Liver (tissue), 9 donors: ENCODE results near the gene TMEM123. TPM values are rescaled to one million over a fixed set of nuclear protein-coding genes. Genes with fewer than 3 reads are reported as not detected.

ENCODE experiments used
- DNase-seq: peaks from one replicate; pipeline ENCODE4 v3.0.0-alpha.2; 2017; ENCODE audit warnings: low spot score
- H3K27ac ChIP-seq, 2 donors: one replicate each; pipeline ENCODE4 v1.7.0; 2013; ENCODE audit warnings: inconsistent platforms in 2 of 2, low read length in 2 of 2, control low read depth in 1 of 2, low read depth in 1 of 2, mild to moderate bottlenecking in 1 of 2
- H3K27me3 ChIP-seq, 4 donors: one replicate each; pipeline versions ENCODE4 v1.6.1 to v1.7.0; 2013; ENCODE audit warnings: low read length in 3 of 4, inconsistent platforms in 1 of 4, mild to moderate bottlenecking in 1 of 4, moderate library complexity in 1 of 4; ENCODE audit not compliant: control insufficient read depth in 4 of 4, insufficient read depth in 4 of 4
- H3K36me3 ChIP-seq, 4 donors: one replicate each; pipeline versions ENCODE4 v1.6.1 to v1.7.0; 2013; ENCODE audit warnings: low read length in 3 of 4, mild to moderate bottlenecking in 3 of 4, low read depth in 1 of 4, moderate library complexity in 1 of 4; ENCODE audit not compliant: control insufficient read depth in 4 of 4, insufficient read depth in 3 of 4
- H3K4me1 ChIP-seq, 4 donors: one replicate each; pipeline versions ENCODE4 v1.6.1 to v1.7.0; 2013; ENCODE audit warnings: low read length in 3 of 4, mild to moderate bottlenecking in 3 of 4, moderate library complexity in 1 of 4; ENCODE audit not compliant: control insufficient read depth in 4 of 4, insufficient read depth in 4 of 4
- H3K4me3 ChIP-seq, 3 donors: one replicate each; pipeline versions ENCODE4 v1.6.1 to v1.7.0; 2013; ENCODE audit warnings: low read length in 3 of 3, control low read depth in 1 of 3, low read depth in 1 of 3, mild to moderate bottlenecking in 1 of 3
- H3K9ac ChIP-seq, 2 donors: one replicate each; pipeline ENCODE4 v1.7.0; 2013; ENCODE audit warnings: low read length in 2 of 2, mild to moderate bottlenecking in 2 of 2, moderate library complexity in 2 of 2, control low read depth in 1 of 2, low read depth in 1 of 2
- H3K9me3 ChIP-seq, 4 donors: one replicate each; pipeline versions ENCODE4 v1.6.1 to v1.7.0; 2013; ENCODE audit warnings: low read length in 3 of 4; ENCODE audit not compliant: control insufficient read depth in 4 of 4
- ATF3 ChIP-seq: IDR thresholded peaks from 2 replicates; pipeline ENCODE4 v1.6.1; 2016; ENCODE audit warnings: antibody characterized with exemption
- EGR1 ChIP-seq, 2 donors: IDR thresholded peaks; 2 replicates each; pipeline ENCODE4 v1.6.1; 2016 to 2018; ENCODE audit warnings: antibody characterized with exemption in 2 of 2, low read depth in 2 of 2
- FOXA1 ChIP-seq: IDR thresholded peaks from 2 replicates; pipeline ENCODE4 v1.6.1; 2016; ENCODE audit warnings: antibody characterized with exemption
- FOXA2 ChIP-seq: IDR thresholded peaks from 2 replicates; pipeline ENCODE4 v1.6.1; 2016; ENCODE audit warnings: antibody characterized with exemption
- GABPA ChIP-seq, 2 donors: IDR thresholded peaks in 1 of 2; conservative IDR thresholded peaks in 1 of 2; 2 replicates each; pipeline ENCODE4 v1.6.1; 2016; ENCODE audit warnings: antibody characterized with exemption in 2 of 2, mild to moderate bottlenecking in 1 of 2, moderate library complexity in 1 of 2
- HNF4A ChIP-seq, 2 donors: conservative IDR thresholded peaks; 2 replicates each; pipeline ENCODE4 v1.6.1; 2016; ENCODE audit warnings: antibody characterized with exemption in 2 of 2, mild to moderate bottlenecking in 2 of 2
- HNF4G ChIP-seq: IDR thresholded peaks from 2 replicates; pipeline ENCODE4 v1.6.1; 2016; ENCODE audit warnings: antibody characterized with exemption
- JUND ChIP-seq, 2 donors: IDR thresholded peaks; 2 replicates each; pipeline ENCODE4 v1.6.1; 2016; ENCODE audit warnings: antibody characterized with exemption in 2 of 2
- MAX ChIP-seq: IDR thresholded peaks from 2 replicates; pipeline ENCODE4 v1.6.1; 2016; ENCODE audit warnings: antibody characterized with exemption
- NR2F2 ChIP-seq: IDR thresholded peaks from 2 replicates; pipeline ENCODE4 v1.6.1; 2016; ENCODE audit warnings: antibody characterized with exemption
- RAD21 ChIP-seq, 2 donors: IDR thresholded peaks; 2 replicates each; pipeline ENCODE4 v1.6.1; 2016; ENCODE audit warnings: antibody characterized with exemption in 2 of 2, mild to moderate bottlenecking in 2 of 2
- REST ChIP-seq: IDR thresholded peaks from 2 replicates; pipeline ENCODE4 v1.6.1; 2016; ENCODE audit warnings: antibody characterized with exemption, mild to moderate bottlenecking
- RXRA ChIP-seq, 2 donors: IDR thresholded peaks; 2 replicates each; pipeline ENCODE4 v1.6.1; 2017 to 2018; ENCODE audit warnings: antibody characterized with exemption in 2 of 2, mild to moderate bottlenecking in 1 of 2
- SP1 ChIP-seq: IDR thresholded peaks from 2 replicates; pipeline ENCODE4 v1.6.1; 2018; ENCODE audit warnings: antibody characterized with exemption, mild to moderate bottlenecking
- TAF1 ChIP-seq: conservative IDR thresholded peaks from 2 replicates; pipeline ENCODE4 v1.6.1; 2016; ENCODE audit warnings: antibody characterized with exemption, mild to moderate bottlenecking
- YY1 ChIP-seq: IDR thresholded peaks from 2 replicates; pipeline ENCODE4 v1.6.1; 2016; ENCODE audit warnings: antibody characterized with exemption, mild to moderate bottlenecking
- ZBTB33 ChIP-seq: IDR thresholded peaks from 2 replicates; pipeline ENCODE4 v1.6.1; 2016; ENCODE audit warnings: antibody characterized with exemption
- WGBS: extraction: QIAGEN DNeasy Blood & Tissue Kit; methylation state at CpG from one replicate; pipeline ENCODE4 v1.1.7; 2013; 5-methylcytosine and 5-hydroxymethylcytosine counted together
- polyA plus RNA-seq, 2 donors: library from polyadenylated mRNA; stranded (reverse) in 1 of 2; unstranded in 1 of 2; fragments of 200-250 nt in 1 of 2; fragments of >200 nt in 1 of 2; fragmentation: Nextera tagmentation in 1 of 2; extraction: Ambion mirVana in 1 of 2; gene quantifications; one replicate each; pipeline versions ENCODE4 v1.2.1 to v1.2.3, GENCODE V29; 2013 to 2015
- total RNA-seq, 2 donors: library from RNA; depleted of rRNA; stranded (reverse); fragments of >200 nt; gene quantifications; one replicate each; pipeline ENCODE4 v1.2.3, GENCODE V29; 2014
- TF ChIP-seq, protein P1 (sequence below): fragments of 150-350 bp; IDR thresholded peaks from 2 replicates; pipeline ENCODE4 v1.5.1; 2017; ENCODE audit warnings: improper control_type of control experiment, low read depth, low read length; ENCODE audit not compliant: missing input control
- donor health status: healthy.
- donor health status: healthy.
- donor health status: healthy.
- donor health status: healthy.
- donor health status: healthy.

The TMEM123 gene
- total and polyA plus RNA-seq, 4 donors = 101 to 140 (median 107) TPM

DNA sequence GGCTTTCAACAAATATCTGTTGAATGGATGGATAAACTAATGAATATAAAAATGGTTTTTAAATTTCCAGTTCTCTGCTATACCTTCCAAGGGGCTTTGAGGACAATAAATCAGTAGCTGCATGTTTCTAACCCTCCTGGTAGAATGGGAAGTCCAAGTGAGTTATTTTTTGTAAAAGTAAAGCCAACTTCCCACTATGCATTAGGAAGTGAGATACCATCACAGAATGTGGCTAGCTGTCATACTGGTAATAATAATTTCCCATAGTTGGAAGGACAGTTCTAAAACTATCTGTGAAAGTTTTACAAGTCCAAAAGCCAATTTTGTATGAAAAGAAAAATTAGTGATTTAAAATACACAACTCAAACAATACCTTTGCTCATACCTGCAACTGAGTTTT is 50.0 kb downstream of the TMEM123 start:
- Histone ChIP-seq H3K9me3 (no peaks in the 10 kb centered on the region), H3K27ac (no peak overlapping the region), H3K36me3 (peaks cover 3 to 39% (median 29%) of the 10 kb centered on the region in 4 donors), H3K4me1 (peaks cover 0 to 4% (median under 1%) of the 10 kb centered on the region in 4 donors), H3K27me3 (no peaks in the 10 kb centered on the region), H3K4me3 (no peak overlapping the region), H3K9ac (no peak overlapping the region)
- TF ChIP-seq FOXA1 = no peak
- TF ChIP-seq SP1 = no peak
- no peak for TF ChIP-seq EGR1 (IDR thresholded peaks at IDR 0.05; ENCODE audit: low read depth in 2 of 2)
- TF ChIP-seq YY1 = no peak
- TF ChIP-seq REST = no peak
- TF ChIP-seq FOXA2 = no peak
- TF ChIP-seq ZBTB33 = no peak
- no peak for TF ChIP-seq TAF1
- no peak for TF ChIP-seq MAX
- no peak for TF ChIP-seq HNF4A (conservative IDR thresholded peaks at IDR 0.05)
- DNase-seq = no peak

DNA sequence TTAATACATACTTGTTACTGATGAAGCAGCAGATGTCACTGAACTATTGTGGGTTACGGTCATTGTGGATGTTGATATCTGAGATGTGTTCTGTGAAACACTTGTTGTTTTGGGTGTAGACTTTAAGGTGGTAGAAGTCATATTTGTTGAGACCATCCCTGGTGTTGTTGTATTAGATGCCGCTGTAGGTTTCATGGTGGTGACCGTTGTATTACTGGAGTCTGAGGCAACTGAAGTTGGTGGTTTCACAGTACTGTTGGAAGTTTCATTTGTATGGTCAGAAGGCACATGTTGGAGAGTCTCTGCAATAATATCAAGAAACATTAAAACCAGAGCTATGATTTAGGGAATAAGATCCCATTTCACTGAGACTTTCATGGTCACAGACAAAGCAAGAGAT is 50.7 kb downstream of the TMEM123 start:
- Histone ChIP-seq H3K4me3 (no peak overlapping the region), H3K9ac (no peak overlapping the region), H3K27me3 (no peaks in the 10 kb centered on the region), H3K27ac (no peak overlapping the region), H3K36me3 (peaks cover 3 to 42% (median 31%) of the 10 kb centered on the region in 4 donors), H3K4me1 (peaks cover 0 to under 1% (median 0%) of the 10 kb centered on the region in 4 donors), H3K9me3 (no peaks in the 10 kb centered on the region)
- no peak for DNase-seq
- TF ChIP-seq SP1 (no peak), ATF3 (no peak), TAF1 (no peak), RXRA (IDR thresholded peaks at IDR 0.05) (no peak), GABPA (IDR thresholded peaks at IDR 0.05 in 1 of 2, conservative IDR thresholded peaks at IDR 0.05 in 1 of 2) (no peak), REST (no peak), FOXA1 (no peak), JUND (IDR thresholded peaks at IDR 0.05) (no peak), HNF4G (no peak), RAD21 (IDR thresholded peaks at IDR 0.05) (no peak), EGR1 (IDR thresholded peaks at IDR 0.05; ENCODE audit: low read depth in 2 of 2) (no peak), YY1 (no peak), ZBTB33 (no peak), HNF4A (conservative IDR thresholded peaks at IDR 0.05) (no peak), NR2F2 (no peak), FOXA2 (no peak)
- TF ChIP-seq, protein P1, sequence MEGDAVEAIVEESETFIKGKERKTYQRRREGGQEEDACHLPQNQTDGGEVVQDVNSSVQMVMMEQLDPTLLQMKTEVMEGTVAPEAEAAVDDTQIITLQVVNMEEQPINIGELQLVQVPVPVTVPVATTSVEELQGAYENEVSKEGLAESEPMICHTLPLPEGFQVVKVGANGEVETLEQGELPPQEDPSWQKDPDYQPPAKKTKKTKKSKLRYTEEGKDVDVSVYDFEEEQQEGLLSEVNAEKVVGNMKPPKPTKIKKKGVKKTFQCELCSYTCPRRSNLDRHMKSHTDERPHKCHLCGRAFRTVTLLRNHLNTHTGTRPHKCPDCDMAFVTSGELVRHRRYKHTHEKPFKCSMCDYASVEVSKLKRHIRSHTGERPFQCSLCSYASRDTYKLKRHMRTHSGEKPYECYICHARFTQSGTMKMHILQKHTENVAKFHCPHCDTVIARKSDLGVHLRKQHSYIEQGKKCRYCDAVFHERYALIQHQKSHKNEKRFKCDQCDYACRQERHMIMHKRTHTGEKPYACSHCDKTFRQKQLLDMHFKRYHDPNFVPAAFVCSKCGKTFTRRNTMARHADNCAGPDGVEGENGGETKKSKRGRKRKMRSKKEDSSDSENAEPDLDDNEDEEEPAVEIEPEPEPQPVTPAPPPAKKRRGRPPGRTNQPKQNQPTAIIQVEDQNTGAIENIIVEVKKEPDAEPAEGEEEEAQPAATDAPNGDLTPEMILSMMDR = no peak
- 95% methylated on average over 3 of the region's 3 CpGs for WGBS
